T-helper 1 cell treated with Interleukin-12 subunit alpha and Interleukin-12 subunit beta and Interleukin-4 antibody, amounts not matched to agents 30 μg/mL and 1 μg/mL, for 36 hours (primary cell): Measurements from ENCODE around the gene SLITRK3.

ENCODE experiments used
- H3K27ac Mint-ChIP-seq: one replicate; pipeline ENCODE4 v1.8.0; 2021; ENCODE audit warnings: mild to moderate bottlenecking, mixed read lengths
- H3K27me3 Mint-ChIP-seq: one replicate; pipeline ENCODE4 v1.8.0; 2021; ENCODE audit warnings: low read depth, mixed read lengths
- H3K36me3 Mint-ChIP-seq: one replicate; pipeline ENCODE4 v1.8.0; 2021; ENCODE audit warnings: low read depth, mixed read lengths
- H3K4me1 Mint-ChIP-seq: one replicate; pipeline ENCODE4 v1.8.0; 2021; ENCODE audit warnings: low read depth, mixed read lengths
- H3K4me3 Mint-ChIP-seq: one replicate; pipeline ENCODE4 v1.8.0; 2021; ENCODE audit warnings: mild to moderate bottlenecking, moderate library complexity, mixed read lengths
- H3K9me3 Mint-ChIP-seq: one replicate; pipeline ENCODE4 v1.8.0; 2021; ENCODE audit warnings: mixed read lengths

SLITRK3 gene

GRCh38 chr3:165197481-165197800 is 1.3 kb upstream of the SLITRK3 start:
- Mint-ChIP-seq H3K27ac (no peak overlapping the region), H3K4me3 (no peak overlapping the region), H3K4me1 (peaks cover 1% of the 10 kb centered on the region), H3K36me3 (no peaks in the 10 kb centered on the region), H3K27me3 (peaks cover 51% of the 10 kb centered on the region), H3K9me3 (no peaks in the 10 kb centered on the region)

GRCh38 chr3:165196577-165197480 is 645 bp upstream of the SLITRK3 start:
- peak overlapping the region; percentile 72 for H3K4me3 Mint-ChIP-seq
- H3K36me3 Mint-ChIP-seq = no peaks in the 10 kb centered on the region
- no peaks in the 10 kb centered on the region for H3K9me3 Mint-ChIP-seq
- peaks cover 1% of the 10 kb centered on the region for H3K4me1 Mint-ChIP-seq
- H3K27ac Mint-ChIP-seq = no peak overlapping the region
- H3K27me3 Mint-ChIP-seq = peaks cover 55% of the 10 kb centered on the region

- peaks cover 59% of the 10 kb centered on the region for H3K27me3 Mint-ChIP-seq
- no peak overlapping the region for H3K4me3 Mint-ChIP-seq
- peaks cover 1% of the 10 kb centered on the region for H3K4me1 Mint-ChIP-seq
- no peak overlapping the region for H3K27ac Mint-ChIP-seq
- no peaks in the 10 kb centered on the region for H3K9me3 Mint-ChIP-seq
- H3K36me3 Mint-ChIP-seq = no peaks in the 10 kb centered on the region
These were observed 944 bp downstream of the SLITRK3 start for GRCh38 chr3:165195241-165195639.

GRCh38 chr3:165194511-165195240 is 1.5 kb downstream of the SLITRK3 start:
- Mint-ChIP-seq H3K4me3 (no peak overlapping the region), H3K4me1 (peaks cover 1% of the 10 kb centered on the region), H3K27me3 (peaks cover 59% of the 10 kb centered on the region), H3K36me3 (no peaks in the 10 kb centered on the region), H3K9me3 (no peaks in the 10 kb centered on the region), H3K27ac (no peak overlapping the region)

GRCh38 chr3:165193366-165194254 is 2.6 kb downstream of the SLITRK3 start:
- H3K36me3 Mint-ChIP-seq = no peaks in the 10 kb centered on the region
- peaks cover 1% of the 10 kb centered on the region for H3K4me1 Mint-ChIP-seq
- H3K9me3 Mint-ChIP-seq = no peaks in the 10 kb centered on the region
- H3K27ac Mint-ChIP-seq = no peak overlapping the region
- H3K4me3 Mint-ChIP-seq = no peak overlapping the region
- H3K27me3 Mint-ChIP-seq = peaks cover 59% of the 10 kb centered on the region

- Mint-ChIP-seq H3K27ac (no peak overlapping the region), H3K27me3 (peaks cover 59% of the 10 kb centered on the region), H3K36me3 (no peaks in the 10 kb centered on the region), H3K4me3 (no peak overlapping the region), H3K9me3 (no peaks in the 10 kb centered on the region), H3K4me1 (peaks cover 1% of the 10 kb centered on the region)
These were observed 3.5 kb downstream of the SLITRK3 start for GRCh38 chr3:165192610-165193192.

- Mint-ChIP-seq H3K27me3 (peaks cover 48% of the 10 kb centered on the region), H3K27ac (no peak overlapping the region), H3K36me3 (no peaks in the 10 kb centered on the region), H3K4me1 (no peaks in the 10 kb centered on the region), H3K4me3 (no peak overlapping the region), H3K9me3 (no peaks in the 10 kb centered on the region)
These were observed 4.7 kb downstream of the SLITRK3 start for GRCh38 chr3:165191491-165191890.

GRCh38 chr3:165188452-165188851 is 7.7 kb downstream of the SLITRK3 start:
- Mint-ChIP-seq H3K4me3 (no peak overlapping the region), H3K27ac (no peak overlapping the region), H3K4me1 (no peaks in the 10 kb centered on the region), H3K27me3 (peaks cover 18% of the 10 kb centered on the region), H3K36me3 (no peaks in the 10 kb centered on the region), H3K9me3 (no peaks in the 10 kb centered on the region)

GRCh38 chr3:165185707-165186327 is 10.4 kb downstream of the SLITRK3 start:
- Mint-ChIP-seq H3K9me3 (no peaks in the 10 kb centered on the region), H3K36me3 (no peaks in the 10 kb centered on the region), H3K27me3 (no peaks in the 10 kb centered on the region), H3K4me3 (no peak overlapping the region), H3K27ac (no peak overlapping the region), H3K4me1 (no peaks in the 10 kb centered on the region)

- Mint-ChIP-seq H3K9me3 (no peaks in the 10 kb centered on the region), H3K27me3 (no peaks in the 10 kb centered on the region), H3K27ac (no peak overlapping the region), H3K36me3 (no peaks in the 10 kb centered on the region), H3K4me1 (no peaks in the 10 kb centered on the region), H3K4me3 (no peak overlapping the region)
These were observed 14.6 kb downstream of the SLITRK3 start for GRCh38 chr3:165181556-165181955.

- H3K36me3 Mint-ChIP-seq = no peaks in the 10 kb centered on the region
- no peaks in the 10 kb centered on the region for H3K4me1 Mint-ChIP-seq
- no peaks in the 10 kb centered on the region for H3K9me3 Mint-ChIP-seq
- H3K27ac Mint-ChIP-seq = no peak overlapping the region
- H3K27me3 Mint-ChIP-seq = no peaks in the 10 kb centered on the region
- no peak overlapping the region for H3K4me3 Mint-ChIP-seq
These were observed 25.9 kb downstream of the SLITRK3 start for GRCh38 chr3:165170236-165170635.

GRCh38 chr3:165169368-165169767 is 26.8 kb downstream of the SLITRK3 start:
- Mint-ChIP-seq H3K9me3 (no peaks in the 10 kb centered on the region), H3K36me3 (no peaks in the 10 kb centered on the region), H3K27ac (no peak overlapping the region), H3K4me3 (no peak overlapping the region), H3K4me1 (no peaks in the 10 kb centered on the region), H3K27me3 (no peaks in the 10 kb centered on the region)

GRCh38 chr3:165162883-165163282 is 33.3 kb downstream of the SLITRK3 start:
- Mint-ChIP-seq H3K4me1 (no peaks in the 10 kb centered on the region), H3K4me3 (no peak overlapping the region), H3K27me3 (no peaks in the 10 kb centered on the region), H3K36me3 (no peaks in the 10 kb centered on the region), H3K9me3 (no peaks in the 10 kb centered on the region), H3K27ac (no peak overlapping the region)
